Fibroblast of pulmonary artery (primary cell): ENCODE measurements around the gene CALML5.
A peak's percentile ranks its signal among the peaks of the same experiment; 100 is the strongest.

ENCODE experiments used
- DNase-seq: peaks from one replicate; pipeline ENCODE4 v3.0.0-alpha.2; 2010; ENCODE audit warnings: low read depth
- H3K4me3 ChIP-seq: replicated peaks from 2 replicates; pipeline ENCODE4 v1.5.1; 2011; ENCODE audit warnings: low read depth, mild to moderate bottlenecking, control low read depth, low read length, moderate library complexity
- CTCF ChIP-seq: IDR thresholded peaks from 2 replicates; pipeline ENCODE4 v1.5.1; 2011; ENCODE audit warnings: mild to moderate bottlenecking, control low read depth, low read length, inconsistent platforms; ENCODE audit errors: missing control alignments

The CALML5 gene

GRCh38 chr10:5465976-5466450 is 33.4 kb downstream of the CALML5 start:
- DNase-seq: no peak
- no peak for TF ChIP-seq CTCF
- no peak overlapping the region for H3K4me3 ChIP-seq

- H3K4me3 ChIP-seq: no peak overlapping the region
- no peak for TF ChIP-seq CTCF
- no peak for DNase-seq
Measured at GRCh38 chr10:5464546-5464945, 34.8 kb downstream of the CALML5 start.

GRCh38 chr10:5462841-5463293 is 36.5 kb downstream of the CALML5 start:
- no peak for DNase-seq
- no peak overlapping the region for H3K4me3 ChIP-seq
- TF ChIP-seq CTCF: no peak

GRCh38 chr10:5461914-5462840 is 37.2 kb downstream of the CALML5 start:
- no peak for TF ChIP-seq CTCF
- H3K4me3 ChIP-seq: no peak overlapping the region
- DNase-seq: peak; percentile 23

- H3K4me3 ChIP-seq: no peak overlapping the region
- no peak for TF ChIP-seq CTCF
- no peak for DNase-seq
Measured at GRCh38 chr10:5461203-5461588, 38.2 kb downstream of the CALML5 start.

GRCh38 chr10:5460468-5461202 is 38.7 kb downstream of the CALML5 start:
- H3K4me3 ChIP-seq: no peak overlapping the region
- no peak for DNase-seq
- TF ChIP-seq CTCF: no peak
